Cardiac muscle cell (in vitro differentiated cells and primary cell): ENCODE data around the gene SUSD3. TPM values are rescaled to one million over a fixed set of nuclear protein-coding genes. Genes with fewer than 3 reads are reported as not detected.

Experiments used
- DNase-seq, 2 donors: peaks; one replicate each; pipeline versions ENCODE4 v3.0.0 to v3.0.0-alpha.2; 2010 to 2017; ENCODE audit warnings: low read depth in 1 of 2, low spot score in 1 of 2
- H3K27ac ChIP-seq: fragments of 200-600 bp; sonication (generic); 2 replicates; pipeline ENCODE4 v1.5.1; 2016
- H3K27me3 ChIP-seq: fragments of 200-600 bp; sonication (generic); 2 replicates; pipeline ENCODE4 v1.6.0; 2016; ENCODE audit warnings: control low read depth
- H3K36me3 ChIP-seq: fragments of 200-600 bp; sonication (generic); 2 replicates; pipeline ENCODE4 v1.5.1; 2016; ENCODE audit warnings: control low read depth
- H3K4me1 ChIP-seq: fragments of 200-600 bp; sonication (generic); 2 replicates; pipeline ENCODE4 v1.8.1; 2017; ENCODE audit warnings: low read depth, mild to moderate bottlenecking, mixed run types
- H3K4me3 ChIP-seq: fragments of 200-600 bp; sonication (generic); 2 replicates; pipeline ENCODE4 v1.5.1; 2016; ENCODE audit warnings: mild to moderate bottlenecking
- H3K9me3 ChIP-seq: fragments of 200-600 bp; sonication (generic); 2 replicates; pipeline ENCODE4 v1.5.1; 2017; ENCODE audit warnings: low read depth, mild to moderate bottlenecking, control low read depth
- polyA plus RNA-seq: library from polyadenylated mRNA; unstranded; fragments of >200 nt; fragmentation: Nextera tagmentation; extraction: Ambion mirVana; gene quantifications from 2 replicates; pipeline ENCODE4 v1.2.1, GENCODE V29; 2016
- total RNA-seq: library from RNA; depleted of rRNA; stranded (reverse); fragments of >200 nt; gene quantifications from 2 replicates; pipeline ENCODE4 v1.2.3, GENCODE V29; 2016
- TF ChIP-seq, protein P1 (sequence below): IDR thresholded peaks from 2 replicates; pipeline ENCODE4 v1.5.1; 2012; ENCODE audit warnings: low read depth, mild to moderate bottlenecking, low read length

Gene SUSD3
- total and polyA plus RNA-seq, 2 experiments from 2014 or later = not detected

DNA sequence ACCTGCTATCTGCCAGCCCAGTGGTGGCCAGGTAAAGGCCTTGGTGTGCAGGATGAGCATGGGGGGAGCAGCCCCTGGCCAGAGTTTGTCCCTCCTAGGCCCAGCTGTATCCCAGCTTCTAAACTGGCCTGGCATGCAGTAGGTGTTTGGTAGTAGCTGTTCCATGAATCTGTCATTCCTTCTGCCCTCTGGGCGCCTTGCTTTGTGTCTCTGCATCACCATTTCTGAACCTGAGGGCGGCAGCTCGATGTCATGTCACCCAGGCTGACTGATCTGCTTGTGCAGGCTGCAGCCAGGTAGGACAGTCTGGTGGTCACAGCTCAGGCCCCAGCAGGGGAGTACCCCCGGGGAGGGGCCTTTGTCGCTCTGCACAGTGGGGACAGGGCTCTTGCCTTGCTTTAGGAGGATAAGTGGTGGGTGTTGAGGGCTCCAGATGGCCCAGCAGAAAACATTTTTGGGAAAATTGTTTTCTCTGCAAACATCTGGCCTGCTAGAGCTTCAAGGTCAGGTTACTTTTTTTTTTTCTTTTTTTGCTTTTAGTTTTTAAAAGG, 4.6 kb upstream of the SUSD3 start:
- Histone ChIP-seq H3K36me3 (no peaks in the 10 kb centered on the region), H3K4me3 (no peak overlapping the region), H3K9me3 (no peaks in the 10 kb centered on the region), H3K27me3 (peaks cover 4% of the 10 kb centered on the region), H3K4me1 (no peaks in the 10 kb centered on the region), H3K27ac (no peak overlapping the region)
- TF ChIP-seq, protein P1, sequence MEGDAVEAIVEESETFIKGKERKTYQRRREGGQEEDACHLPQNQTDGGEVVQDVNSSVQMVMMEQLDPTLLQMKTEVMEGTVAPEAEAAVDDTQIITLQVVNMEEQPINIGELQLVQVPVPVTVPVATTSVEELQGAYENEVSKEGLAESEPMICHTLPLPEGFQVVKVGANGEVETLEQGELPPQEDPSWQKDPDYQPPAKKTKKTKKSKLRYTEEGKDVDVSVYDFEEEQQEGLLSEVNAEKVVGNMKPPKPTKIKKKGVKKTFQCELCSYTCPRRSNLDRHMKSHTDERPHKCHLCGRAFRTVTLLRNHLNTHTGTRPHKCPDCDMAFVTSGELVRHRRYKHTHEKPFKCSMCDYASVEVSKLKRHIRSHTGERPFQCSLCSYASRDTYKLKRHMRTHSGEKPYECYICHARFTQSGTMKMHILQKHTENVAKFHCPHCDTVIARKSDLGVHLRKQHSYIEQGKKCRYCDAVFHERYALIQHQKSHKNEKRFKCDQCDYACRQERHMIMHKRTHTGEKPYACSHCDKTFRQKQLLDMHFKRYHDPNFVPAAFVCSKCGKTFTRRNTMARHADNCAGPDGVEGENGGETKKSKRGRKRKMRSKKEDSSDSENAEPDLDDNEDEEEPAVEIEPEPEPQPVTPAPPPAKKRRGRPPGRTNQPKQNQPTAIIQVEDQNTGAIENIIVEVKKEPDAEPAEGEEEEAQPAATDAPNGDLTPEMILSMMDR = no peak
- no peak for DNase-seq

DNA sequence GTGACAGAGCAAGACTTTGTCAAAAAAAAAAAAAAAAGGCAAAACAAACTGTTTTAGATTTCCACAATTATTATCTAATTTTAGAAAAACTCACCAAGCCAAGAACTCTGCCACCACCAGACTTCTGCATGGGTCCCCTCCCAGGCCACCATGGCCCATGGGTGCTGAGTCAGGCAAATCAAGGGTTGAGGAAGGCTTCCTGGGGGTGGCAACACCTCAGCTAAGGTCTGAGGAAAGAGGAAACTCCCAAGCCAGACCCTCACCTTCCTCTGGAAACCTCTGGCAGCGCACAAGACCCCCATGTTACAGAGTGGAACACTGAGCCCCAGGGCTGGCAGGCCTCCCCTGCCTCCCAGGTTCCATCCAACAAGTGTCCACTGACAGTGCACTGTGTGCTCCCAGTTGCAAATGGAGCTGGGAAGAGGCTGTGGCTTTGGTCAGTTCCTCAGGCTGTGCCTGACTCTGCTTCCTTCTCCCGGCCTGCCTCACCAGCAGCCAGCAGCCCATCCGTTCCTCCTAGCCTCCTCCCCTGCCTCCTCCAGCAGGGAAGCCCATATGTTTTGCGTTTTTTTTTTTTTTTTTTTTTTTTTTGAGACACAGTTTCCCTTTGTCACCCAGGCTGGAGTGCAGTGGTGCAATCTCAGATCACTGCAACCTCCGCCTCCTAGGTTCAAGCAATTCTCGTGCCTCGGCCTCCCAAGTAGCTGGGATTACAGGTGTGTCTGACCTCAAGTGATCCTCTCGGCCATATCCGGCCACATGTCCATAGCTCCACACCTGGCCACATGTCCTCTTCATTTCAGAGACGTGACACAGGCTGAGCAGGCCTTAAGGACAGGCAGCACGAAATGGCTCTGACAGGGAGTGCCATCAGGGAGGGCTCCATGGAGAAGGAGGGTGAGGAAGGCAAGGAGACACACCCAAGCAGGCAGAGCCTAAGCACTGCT, 3.5 kb upstream of the SUSD3 start:
- TF ChIP-seq, protein P1 = no peak
- Histone ChIP-seq H3K27me3 (peaks cover 13% of the 10 kb centered on the region), H3K9me3 (no peaks in the 10 kb centered on the region), H3K4me1 (no peaks in the 10 kb centered on the region), H3K36me3 (no peaks in the 10 kb centered on the region), H3K27ac (no peak overlapping the region), H3K4me3 (no peak overlapping the region)
- no peak for DNase-seq

DNA sequence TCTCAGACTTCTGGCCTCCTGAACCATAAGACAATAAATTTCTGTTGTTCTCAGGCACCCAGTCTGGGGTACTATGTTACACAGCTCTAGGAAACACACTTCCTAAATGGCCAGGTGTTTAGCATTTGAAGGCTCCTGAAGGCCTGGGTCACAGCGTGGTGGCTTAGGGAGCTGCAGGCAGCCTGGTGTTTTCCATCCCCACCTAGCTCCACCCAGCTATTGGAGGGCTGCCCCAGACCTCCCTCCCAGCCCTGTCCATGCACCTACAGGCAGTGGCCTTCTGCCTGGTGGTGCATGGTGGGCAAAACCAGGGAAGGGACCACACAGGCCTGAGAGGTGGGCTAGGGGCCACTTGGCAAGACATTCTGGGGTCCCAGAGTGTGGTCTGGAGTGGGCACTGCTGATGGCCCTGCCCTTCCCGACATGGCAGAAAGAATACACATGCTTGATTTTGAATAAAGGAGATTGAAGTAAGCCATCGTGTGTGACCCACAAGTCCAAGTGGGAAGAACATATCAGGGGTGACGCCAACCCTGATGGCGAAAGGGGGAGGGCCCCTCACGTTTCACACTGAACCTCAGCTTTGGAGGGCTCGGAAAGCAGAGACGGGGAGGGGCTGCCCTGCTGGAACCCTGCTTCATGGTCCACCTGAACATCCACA, 1.3 kb upstream of the SUSD3 start:
- no peaks in the 10 kb centered on the region for H3K36me3 ChIP-seq
- no peak for DNase-seq
- H3K27me3 ChIP-seq = peaks cover 13% of the 10 kb centered on the region
- no peaks in the 10 kb centered on the region for H3K4me1 ChIP-seq
- H3K9me3 ChIP-seq = no peaks in the 10 kb centered on the region
- TF ChIP-seq, protein P1 = no peak
- H3K4me3 ChIP-seq = no peak overlapping the region
- no peak overlapping the region for H3K27ac ChIP-seq

DNA sequence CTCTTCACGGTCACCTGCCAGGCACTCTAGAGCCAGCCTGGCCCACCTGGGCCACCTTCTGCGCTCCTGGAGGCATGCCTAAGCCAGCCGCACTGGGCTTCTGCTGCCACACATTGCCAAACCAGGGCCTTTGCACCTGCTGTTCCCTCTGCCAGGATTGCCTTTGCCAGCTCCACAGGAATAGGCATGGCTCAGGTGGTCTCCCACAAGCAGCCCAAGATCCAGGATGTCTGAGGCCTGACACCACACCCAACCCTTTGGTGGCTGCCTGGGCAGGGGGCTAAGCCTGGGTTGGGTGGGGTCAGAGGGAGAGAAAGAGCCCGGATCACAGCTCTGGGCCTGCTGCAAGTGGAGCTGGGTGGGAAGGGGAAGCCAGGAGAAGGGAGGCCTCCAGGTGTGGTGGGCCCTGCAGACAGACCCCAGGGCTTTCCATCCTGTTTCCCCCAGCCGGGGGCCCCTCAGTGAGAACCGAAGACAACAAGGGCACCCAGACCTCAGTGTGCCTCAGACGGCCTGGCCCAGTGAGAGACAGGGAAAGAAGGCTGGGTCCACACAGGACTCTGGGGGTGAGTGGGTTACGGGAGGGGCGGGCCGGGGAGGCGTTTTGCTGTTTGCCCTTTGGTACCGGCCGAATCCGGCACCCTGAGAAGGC, 672 bp upstream of the SUSD3 start:
- H3K27me3 ChIP-seq = peaks cover 13% of the 10 kb centered on the region
- DNase-seq = no peak
- no peak overlapping the region for H3K27ac ChIP-seq
- H3K4me1 ChIP-seq = no peaks in the 10 kb centered on the region
- no peaks in the 10 kb centered on the region for H3K9me3 ChIP-seq
- no peaks in the 10 kb centered on the region for H3K36me3 ChIP-seq
- H3K4me3 ChIP-seq = no peak overlapping the region
- TF ChIP-seq, protein P1 = no peak

DNA sequence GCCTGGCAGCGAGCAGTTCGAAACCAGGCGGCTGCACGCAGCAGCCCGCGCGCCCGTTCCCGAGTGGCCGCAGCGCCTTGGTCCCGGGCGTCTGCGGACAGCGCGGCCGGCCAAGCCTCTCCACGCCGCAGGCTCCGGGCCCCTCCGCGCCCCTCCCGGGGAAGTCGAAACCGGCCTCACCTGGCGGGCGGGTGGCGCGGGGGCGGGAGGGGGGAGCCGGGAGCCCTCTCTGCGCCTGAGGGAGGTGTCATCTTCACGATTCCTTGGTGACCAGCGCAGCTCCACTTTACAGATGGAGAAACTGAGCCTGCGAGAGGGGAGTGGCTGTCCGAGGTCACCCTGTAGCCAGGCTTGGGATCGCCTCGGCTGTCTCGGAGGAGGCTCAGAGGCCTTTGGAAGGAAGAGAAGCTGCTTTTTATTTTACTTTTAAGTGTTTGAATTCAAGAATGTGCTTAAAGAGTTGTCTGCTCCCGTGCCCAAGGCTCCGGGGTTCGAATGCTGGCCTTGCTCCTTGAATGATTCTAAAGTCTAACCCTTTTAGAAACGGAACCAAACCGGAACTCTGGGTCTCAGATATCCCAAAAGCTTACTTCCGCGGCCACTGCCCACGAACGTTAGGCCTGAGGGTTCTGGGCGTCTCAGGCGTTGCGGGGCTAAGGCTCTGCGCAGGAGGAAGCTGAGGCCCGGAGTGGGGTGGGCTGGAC, 662 bp downstream of the SUSD3 start:
- no peaks in the 10 kb centered on the region for H3K9me3 ChIP-seq
- H3K4me3 ChIP-seq = peak overlapping the region; percentile 13
- peaks cover 16% of the 10 kb centered on the region for H3K27me3 ChIP-seq
- H3K4me1 ChIP-seq = no peaks in the 10 kb centered on the region
- TF ChIP-seq, protein P1 = no peak
- H3K27ac ChIP-seq = no peak overlapping the region
- H3K36me3 ChIP-seq = no peaks in the 10 kb centered on the region
- DNase-seq = no peak
